ENCODE results near the gene WWC2.

The WWC2 gene

GRCh38 chr4:183329954-183330742 is 231.1 kb downstream of the WWC2 start:
- no peaks in the 10 kb centered on the region for H3F3A ChIP-seq (ENCODE audit: control insufficient read depth, insufficient read depth)
- no peaks in the 10 kb centered on the region for H3K4me1 ChIP-seq (ENCODE audit: control insufficient read depth, low read length)
- no peaks in the 10 kb centered on the region for H3K79me2 ChIP-seq (ENCODE audit: control insufficient read depth, low read length)
- H3K9me3 ChIP-seq (ENCODE audit: control insufficient read depth, insufficient read depth, low read length) = no peaks in the 10 kb centered on the region
- TF ChIP-seq CTCF (IDR thresholded peaks at IDR 0.05; ENCODE audit: low read depth, low read length, poor library complexity, severe bottlenecking) (no peak), EZH2phosphoT487 (IDR thresholded peaks at IDR 0.05; ENCODE audit: borderline replicate concordance, low read length) (no peak)
- H3K4me2 ChIP-seq (ENCODE audit: low read length) = no peak overlapping the region
- no peaks in the 10 kb centered on the region for H3K9me2 ChIP-seq (replicated peaks; ENCODE audit: control insufficient read depth, low read length)
- no peaks in the 10 kb centered on the region for H3K36me3 ChIP-seq (ENCODE audit: control insufficient read depth, low read length)
- no peaks in the 10 kb centered on the region for H3K27me3 ChIP-seq (ENCODE audit: control insufficient read depth, low read length)
- no peaks in the 10 kb centered on the region for H4K20me1 ChIP-seq (ENCODE audit: control insufficient read depth, insufficient read depth, low read depth, low read length)
- no peak overlapping the region for H3K4me3 ChIP-seq (ENCODE audit: low read length)
- H3K27ac ChIP-seq (ENCODE audit: low read depth, low read length) = no peak overlapping the region

- Histone ChIP-seq H3F3A (ENCODE audit: control insufficient read depth, insufficient read depth) (no peaks in the 10 kb centered on the region), H3K36me3 (ENCODE audit: control insufficient read depth, low read length) (no peaks in the 10 kb centered on the region), H3K9me2 (replicated peaks; ENCODE audit: control insufficient read depth, low read length) (no peaks in the 10 kb centered on the region), H3K27me3 (ENCODE audit: control insufficient read depth, low read length) (no peaks in the 10 kb centered on the region), H3K9me3 (ENCODE audit: control insufficient read depth, insufficient read depth, low read length) (no peaks in the 10 kb centered on the region), H3K79me2 (ENCODE audit: control insufficient read depth, low read length) (no peaks in the 10 kb centered on the region), H3K4me3 (ENCODE audit: low read length) (no peak overlapping the region), H3K4me2 (ENCODE audit: low read length) (no peak overlapping the region), H4K20me1 (ENCODE audit: control insufficient read depth, insufficient read depth, low read depth, low read length) (no peaks in the 10 kb centered on the region), H3K4me1 (ENCODE audit: control insufficient read depth, low read length) (no peaks in the 10 kb centered on the region), H3K27ac (ENCODE audit: low read depth, low read length) (no peak overlapping the region)
- TF ChIP-seq EZH2phosphoT487 (IDR thresholded peaks at IDR 0.05; ENCODE audit: borderline replicate concordance, low read length) = no peak
- no peak for TF ChIP-seq CTCF (IDR thresholded peaks at IDR 0.05; ENCODE audit: low read depth, low read length, poor library complexity, severe bottlenecking)
Observed at GRCh38 chr4:183330841-183331240, 231.8 kb downstream of the WWC2 start.

- H3K4me2 ChIP-seq (ENCODE audit: low read length) = no peak overlapping the region
- H3K27ac ChIP-seq (ENCODE audit: low read depth, low read length) = no peak overlapping the region
- no peak overlapping the region for H3K4me3 ChIP-seq (ENCODE audit: low read length)
- H4K20me1 ChIP-seq (ENCODE audit: control insufficient read depth, insufficient read depth, low read depth, low read length) = no peaks in the 10 kb centered on the region
- no peaks in the 10 kb centered on the region for H3K36me3 ChIP-seq (ENCODE audit: control insufficient read depth, low read length)
- no peaks in the 10 kb centered on the region for H3F3A ChIP-seq (ENCODE audit: control insufficient read depth, insufficient read depth)
- no peaks in the 10 kb centered on the region for H3K9me2 ChIP-seq (replicated peaks; ENCODE audit: control insufficient read depth, low read length)
- no peaks in the 10 kb centered on the region for H3K4me1 ChIP-seq (ENCODE audit: control insufficient read depth, low read length)
- no peaks in the 10 kb centered on the region for H3K27me3 ChIP-seq (ENCODE audit: control insufficient read depth, low read length)
- H3K9me3 ChIP-seq (ENCODE audit: control insufficient read depth, insufficient read depth, low read length) = no peaks in the 10 kb centered on the region
- no peak for TF ChIP-seq CTCF (IDR thresholded peaks at IDR 0.05; ENCODE audit: low read depth, low read length, poor library complexity, severe bottlenecking)
- TF ChIP-seq EZH2phosphoT487 (IDR thresholded peaks at IDR 0.05; ENCODE audit: borderline replicate concordance, low read length) = no peak
- H3K79me2 ChIP-seq (ENCODE audit: control insufficient read depth, low read length) = no peaks in the 10 kb centered on the region
Observed at GRCh38 chr4:183332447-183332846, 233.4 kb downstream of the WWC2 start.

Data from DOHH2 (cell line).